WERI-Rb-1 (cell line): ENCODE data around the gene ST3GAL3.
A peak's percentile ranks its signal among the peaks of the same experiment; 100 is the strongest.

ENCODE experiments used
- DNase-seq: peaks from one replicate; pipeline ENCODE4 v3.0.0-alpha.2; 2020
- H3K27ac ChIP-seq: fragments of 250-450 bp; sonication (Bioruptor Pico); 2 replicates; pipeline ENCODE4 v1.5.1; 2020; ENCODE audit warnings: mild to moderate bottlenecking, moderate library complexity
- H3K27me3 ChIP-seq: fragments of 250-450 bp; sonication (Bioruptor Pico); 2 replicates; pipeline ENCODE4 v1.5.1; 2021; ENCODE audit warnings: mild to moderate bottlenecking, low read depth, moderate library complexity; ENCODE audit not compliant: insufficient read depth, severe bottlenecking
- H3K36me3 ChIP-seq: fragments of 250-450 bp; sonication (Bioruptor Pico); 2 replicates; pipeline ENCODE4 v1.5.1; 2020; ENCODE audit warnings: mild to moderate bottlenecking, moderate library complexity
- H3K4me3 ChIP-seq: 2 replicates; pipeline ENCODE4 v1.5.1; 2011; ENCODE audit warnings: low read depth, mild to moderate bottlenecking, control low read depth, low read length
- H3K9me3 ChIP-seq: fragments of 250-450 bp; sonication (Bioruptor Pico); 2 replicates; pipeline ENCODE4 v1.5.1; 2021; ENCODE audit warnings: mild to moderate bottlenecking, moderate library complexity; ENCODE audit not compliant: severe bottlenecking
- TF ChIP-seq, protein P1 (sequence below): IDR thresholded peaks from 2 replicates; pipeline ENCODE4 v1.5.1; 2011; ENCODE audit warnings: low read depth, mild to moderate bottlenecking, control low read depth, inconsistent platforms, low read length

ST3GAL3 gene

DNA sequence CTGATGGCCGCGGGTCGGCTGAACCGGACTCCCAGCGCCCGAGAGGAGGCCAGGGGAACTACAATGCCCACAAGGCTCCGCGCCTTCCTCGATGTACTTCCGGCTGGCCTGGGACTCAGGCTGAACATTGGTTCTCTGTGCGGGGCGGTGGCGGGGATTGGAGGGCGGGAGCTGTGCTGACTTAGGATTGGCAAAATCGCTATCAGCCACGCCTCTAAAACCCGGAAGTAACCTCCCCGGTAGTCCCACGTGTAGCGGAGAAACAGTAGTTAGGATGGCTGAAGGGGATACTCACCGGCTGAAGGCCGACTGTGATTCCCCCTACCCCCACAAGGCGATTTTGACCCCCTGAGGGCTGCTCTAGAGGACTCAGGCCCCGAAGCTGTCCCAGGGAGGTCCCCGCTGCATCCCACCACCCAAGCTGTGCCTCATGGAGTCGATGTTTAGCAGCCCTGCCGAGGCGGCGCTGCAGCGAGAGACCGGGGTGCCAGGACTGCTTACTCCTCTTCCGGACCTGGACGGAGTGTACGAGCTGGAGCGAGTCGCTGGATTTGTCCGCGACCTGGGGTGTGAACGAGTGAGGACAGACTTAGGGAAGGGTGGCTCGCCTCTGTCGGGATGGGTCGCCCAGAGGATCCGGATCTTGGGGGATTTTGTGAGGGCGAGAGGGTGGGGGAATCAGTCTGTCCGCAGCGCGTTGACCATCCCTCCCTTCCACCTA, 262.6 kb downstream of the ST3GAL3 start, which contains the start of gene DPH2:
DPH2 (plus strand) TSS at position 265 of the 721 bp plus-strand sequence; CDS start at position 431, 166 bp downstream.
- TF ChIP-seq, protein P1, sequence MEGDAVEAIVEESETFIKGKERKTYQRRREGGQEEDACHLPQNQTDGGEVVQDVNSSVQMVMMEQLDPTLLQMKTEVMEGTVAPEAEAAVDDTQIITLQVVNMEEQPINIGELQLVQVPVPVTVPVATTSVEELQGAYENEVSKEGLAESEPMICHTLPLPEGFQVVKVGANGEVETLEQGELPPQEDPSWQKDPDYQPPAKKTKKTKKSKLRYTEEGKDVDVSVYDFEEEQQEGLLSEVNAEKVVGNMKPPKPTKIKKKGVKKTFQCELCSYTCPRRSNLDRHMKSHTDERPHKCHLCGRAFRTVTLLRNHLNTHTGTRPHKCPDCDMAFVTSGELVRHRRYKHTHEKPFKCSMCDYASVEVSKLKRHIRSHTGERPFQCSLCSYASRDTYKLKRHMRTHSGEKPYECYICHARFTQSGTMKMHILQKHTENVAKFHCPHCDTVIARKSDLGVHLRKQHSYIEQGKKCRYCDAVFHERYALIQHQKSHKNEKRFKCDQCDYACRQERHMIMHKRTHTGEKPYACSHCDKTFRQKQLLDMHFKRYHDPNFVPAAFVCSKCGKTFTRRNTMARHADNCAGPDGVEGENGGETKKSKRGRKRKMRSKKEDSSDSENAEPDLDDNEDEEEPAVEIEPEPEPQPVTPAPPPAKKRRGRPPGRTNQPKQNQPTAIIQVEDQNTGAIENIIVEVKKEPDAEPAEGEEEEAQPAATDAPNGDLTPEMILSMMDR = no peak
- peaks cover 34% of the 10 kb centered on the region for H3K36me3 ChIP-seq
- peak within 1 kb of the TSS; percentile 62 for H3K4me3 ChIP-seq
- DNase-seq = peak; percentile 98
- peak within 1 kb of the TSS; percentile 11; the same call in 1 of the 2 replicates for H3K27ac ChIP-seq
- no peaks in the 10 kb centered on the region for H3K9me3 ChIP-seq
- no peaks in the 10 kb centered on the region for H3K27me3 ChIP-seq

GRCh38 chr1:43970502-43970901, 263.2 kb downstream of the ST3GAL3 start:
- H3K9me3 ChIP-seq = no peaks in the 10 kb centered on the region
- DNase-seq = no peak
- H3K27me3 ChIP-seq = no peaks in the 10 kb centered on the region
- H3K4me3 ChIP-seq = peak overlapping the region; percentile 62
- peaks cover 35% of the 10 kb centered on the region for H3K36me3 ChIP-seq
- no peak overlapping the region for H3K27ac ChIP-seq
- TF ChIP-seq, protein P1 = no peak

DNA sequence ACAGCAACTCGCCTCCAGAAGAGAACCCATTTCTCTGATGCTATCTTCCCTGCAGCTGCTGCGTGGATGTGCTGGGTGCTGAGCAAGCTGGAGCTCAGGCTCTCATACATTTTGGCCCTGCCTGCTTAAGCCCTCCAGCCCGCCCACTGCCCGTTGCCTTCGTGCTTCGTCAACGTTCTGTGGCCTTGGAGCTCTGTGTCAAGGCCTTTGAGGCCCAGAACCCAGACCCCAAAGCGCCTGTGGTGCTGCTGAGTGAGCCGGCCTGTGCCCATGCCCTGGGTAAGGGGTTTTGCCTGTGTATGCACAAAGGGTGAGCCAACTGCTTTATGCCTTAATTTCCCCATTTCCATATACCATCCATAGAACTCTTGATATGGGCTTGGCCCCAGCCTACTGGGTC, 263.6 kb downstream of the ST3GAL3 start:
- Histone ChIP-seq H3K27me3 (no peaks in the 10 kb centered on the region), H3K27ac (no peak overlapping the region), H3K4me3 (no peak overlapping the region), H3K9me3 (no peaks in the 10 kb centered on the region), H3K36me3 (peaks cover 36% of the 10 kb centered on the region)
- TF ChIP-seq, protein P1 = no peak
- no peak for DNase-seq

- TF ChIP-seq, protein P1 = no peak
- Histone ChIP-seq H3K4me3 (no peak overlapping the region), H3K27ac (no peak overlapping the region), H3K27me3 (no peaks in the 10 kb centered on the region), H3K9me3 (no peaks in the 10 kb centered on the region), H3K36me3 (peaks cover 42% of the 10 kb centered on the region)
- DNase-seq = no peak
Observed at GRCh38 chr1:43971336-43971980, 264.1 kb downstream of the ST3GAL3 start.

DNA sequence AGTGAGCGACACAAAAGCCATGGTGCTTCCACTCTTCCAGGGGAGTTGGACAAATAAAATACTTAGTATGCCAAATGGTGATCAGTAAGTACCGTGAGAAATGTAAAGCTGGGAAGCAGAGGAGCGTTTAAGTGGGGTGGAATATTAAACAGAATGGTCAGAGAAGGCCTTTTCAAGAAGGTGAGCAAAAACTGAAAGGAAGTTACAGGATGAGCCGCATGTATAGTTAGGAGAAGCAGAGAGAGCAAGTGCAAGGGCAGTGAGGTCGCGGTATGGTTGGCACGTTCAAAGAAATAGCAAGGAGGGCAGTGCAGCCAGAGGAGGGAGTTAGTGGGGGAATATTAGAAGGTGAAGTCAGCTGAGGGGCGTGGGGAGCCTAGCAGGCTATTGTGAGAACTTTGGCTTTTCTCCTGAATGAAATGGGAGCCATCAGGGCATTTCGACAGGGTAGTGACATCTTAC, 266.7 kb downstream of the ST3GAL3 start:
- TF ChIP-seq, protein P1 = no peak
- Histone ChIP-seq H3K27me3 (no peaks in the 10 kb centered on the region), H3K36me3 (peaks cover 49% of the 10 kb centered on the region)

More for the DNA sequence above, 266.7 kb downstream of the ST3GAL3 start:
- peak overlapping the region; percentile 74 for H3K4me3 ChIP-seq
- peak overlapping the region; percentile 85; the same call in 1 of the 2 replicates for H3K27ac ChIP-seq
- no peaks in the 10 kb centered on the region for H3K9me3 ChIP-seq
- DNase-seq = no peak
